HEK293 (cell line): ENCODE data around the gene NECTIN1.

Experiments used
- CTCF ChIA-PET: fragments of 350-600 bp; formaldehyde crosslinking; extraction: SDS; loops from one replicate; lab custom pipeline; 2021; ENCODE audit warnings: antibody characterized with exemption; lab: Yijun Ruan, JAX
- POLR2A ChIA-PET: fragments of 300-600 bp; formaldehyde crosslinking; extraction: SDS; loops from one replicate; lab custom pipeline; 2020; ENCODE audit warnings: antibody characterized with exemption, inconsistent platforms; lab: Yijun Ruan, JAX
- H3K27ac ChIP-seq: fragments of 200-500 bp; sonication (Bioruptor generic); 2 replicates; pipeline ENCODE4 v1.5.1; 2014; ENCODE audit warnings: low read depth, low read length, control low read depth, inconsistent platforms; ENCODE audit errors: extremely low read depth
- H3K36me3 ChIP-seq, 2 experiments: fragments of 200-500 bp in 1 of 2; sonication (Bioruptor generic) in 1 of 2; 1 replicate in 1 of 2; 2 replicates in 1 of 2; pipeline ENCODE4 v1.5.1; 2014 to 2017; ENCODE audit warnings: inconsistent platforms in 2 of 2, low read length in 2 of 2; ENCODE audit not compliant: control insufficient read depth in 2 of 2, insufficient read depth in 1 of 2
- H3K4me1 ChIP-seq: fragments of 200-500 bp; sonication (Bioruptor generic); 2 replicates; pipeline ENCODE4 v1.5.1; 2014; ENCODE audit warnings: mild to moderate bottlenecking, low read length, inconsistent platforms; ENCODE audit not compliant: control insufficient read depth, insufficient read depth
- H3K4me3 ChIP-seq: 2 replicates; pipeline ENCODE4 v1.5.1; 2011; ENCODE audit warnings: low read depth, mild to moderate bottlenecking, control low read depth, low read length, moderate library complexity
- H3K9me3 ChIP-seq: fragments of 200-500 bp; sonication (Bioruptor generic); 2 replicates; pipeline ENCODE4 v1.5.1; 2014; ENCODE audit warnings: low read depth, low read length, inconsistent platforms; ENCODE audit not compliant: control insufficient read depth, insufficient read depth
- KLF17 ChIP-seq: fragments of 450-650 bp; formaldehyde crosslinking; IDR thresholded peaks from 2 replicates; pipeline ENCODE4 v1.5.1; 2016; ENCODE audit warnings: missing biosample characterization, missing genetic modification characterization
- OVOL3 ChIP-seq: fragments of 450-650 bp; formaldehyde crosslinking; IDR thresholded peaks from 2 replicates; pipeline ENCODE4 v1.5.1; 2016; ENCODE audit warnings: missing biosample characterization, missing genetic modification characterization
- PRDM4 ChIP-seq: fragments of 450-650 bp; formaldehyde crosslinking; IDR thresholded peaks from 2 replicates; pipeline ENCODE4 v1.5.1; 2017; ENCODE audit warnings: missing biosample characterization, missing genetic modification characterization
- SCRT1 ChIP-seq: fragments of 450-650 bp; formaldehyde crosslinking; IDR thresholded peaks from 2 replicates; pipeline ENCODE4 v1.5.1; 2016; ENCODE audit warnings: missing biosample characterization, missing genetic modification characterization, borderline replicate concordance
- ZBTB17 ChIP-seq: fragments of 450-650 bp; formaldehyde crosslinking; IDR thresholded peaks from 2 replicates; pipeline ENCODE4 v1.5.1; 2016; ENCODE audit warnings: missing biosample characterization, missing genetic modification characterization
- ZEB2 ChIP-seq: fragments of 450-650 bp; formaldehyde crosslinking; IDR thresholded peaks from 2 replicates; pipeline ENCODE4 v1.5.1; 2016; ENCODE audit warnings: missing biosample characterization, missing genetic modification characterization
- ZFP3 ChIP-seq: fragments of 450-650 bp; formaldehyde crosslinking; IDR thresholded peaks from 2 replicates; pipeline ENCODE4 v1.5.1; 2016; ENCODE audit warnings: low read depth, missing biosample characterization, missing genetic modification characterization
- ZNF132 ChIP-seq: fragments of 450-650 bp; formaldehyde crosslinking; IDR thresholded peaks from 2 replicates; pipeline ENCODE4 v1.5.1; 2017; ENCODE audit warnings: missing biosample characterization, missing genetic modification characterization, borderline replicate concordance
- ZNF16 ChIP-seq: fragments of 450-650 bp; formaldehyde crosslinking; IDR thresholded peaks from 2 replicates; pipeline ENCODE4 v1.5.1; 2016; ENCODE audit warnings: low read depth, missing biosample characterization, missing genetic modification characterization
- ZNF24 ChIP-seq: fragments of 450-650 bp; formaldehyde crosslinking; IDR thresholded peaks from 2 replicates; pipeline ENCODE4 v1.5.1; 2016; ENCODE audit warnings: missing biosample characterization, missing genetic modification characterization
- ZNF354C ChIP-seq: fragments of 450-650 bp; formaldehyde crosslinking; IDR thresholded peaks from 2 replicates; pipeline ENCODE4 v1.5.1; 2016; ENCODE audit warnings: missing biosample characterization, missing genetic modification characterization, low read depth, borderline replicate concordance
- ZNF366 ChIP-seq: fragments of 450-650 bp; formaldehyde crosslinking; conservative IDR thresholded peaks from 2 replicates; pipeline ENCODE4 v1.5.1; 2016; ENCODE audit warnings: missing biosample characterization, missing genetic modification characterization
- ZNF510 ChIP-seq: fragments of 450-650 bp; formaldehyde crosslinking; IDR thresholded peaks from 2 replicates; pipeline ENCODE4 v1.5.1; 2018; ENCODE audit warnings: mild to moderate bottlenecking, missing genetic modification characterization, missing biosample characterization; ENCODE audit not compliant: insufficient replicate concordance
- ZNF549 ChIP-seq: fragments of 450-650 bp; IDR thresholded peaks from 2 replicates; pipeline ENCODE4 v1.5.1; 2018; ENCODE audit warnings: missing biosample characterization, missing genetic modification characterization, mild to moderate bottlenecking, inconsistent platforms, moderate library complexity
- ZNF571 ChIP-seq: fragments of 450-650 bp; formaldehyde crosslinking; IDR thresholded peaks from 2 replicates; pipeline ENCODE4 v1.5.0; 2017; ENCODE audit warnings: missing biosample characterization, missing genetic modification characterization
- ZNF600 ChIP-seq: fragments of 450-650 bp; formaldehyde crosslinking; IDR thresholded peaks from 2 replicates; pipeline ENCODE4 v1.5.1; 2016; ENCODE audit warnings: missing biosample characterization, missing genetic modification characterization
- ZNF629 ChIP-seq: fragments of 450-650 bp; formaldehyde crosslinking; IDR thresholded peaks from 2 replicates; pipeline ENCODE4 v1.5.1; 2017; ENCODE audit warnings: missing biosample characterization, missing genetic modification characterization
- ZNF654 ChIP-seq: fragments of 450-650 bp; formaldehyde crosslinking; IDR thresholded peaks from 2 replicates; pipeline ENCODE4 v1.5.1; 2016; ENCODE audit warnings: low read depth, missing biosample characterization, missing genetic modification characterization
- ZNF843 ChIP-seq: fragments of 450-650 bp; formaldehyde crosslinking; IDR thresholded peaks from 2 replicates; pipeline ENCODE4 v1.5.1; 2016; ENCODE audit warnings: missing biosample characterization, missing genetic modification characterization
- TF ChIP-seq, protein P1 (sequence below): fragments of 450-650 bp; formaldehyde crosslinking; IDR thresholded peaks from 2 replicates; pipeline ENCODE4 v1.5.1; 2016; ENCODE audit warnings: missing biosample characterization, missing genetic modification characterization, borderline replicate concordance
- TF ChIP-seq, protein P2 (sequence below): fragments of 450-650 bp; formaldehyde crosslinking; conservative IDR thresholded peaks from 2 replicates; pipeline ENCODE4 v1.5.1; 2016; ENCODE audit warnings: low read depth, missing biosample characterization, missing genetic modification characterization

NECTIN1 gene

GRCh38 chr11:119643876-119644225 is 85.1 kb downstream of the NECTIN1 start (continued):
- TF ChIP-seq KLF17 (tag by site-specific recombination) (no peak), PRDM4 (tag by site-specific recombination) (no peak), ZEB2 (tag by site-specific recombination) (no peak), SCRT1 (tag by site-specific recombination) (no peak), ZNF366 (tag by site-specific recombination) (no peak), ZNF549 (tag by site-specific recombination) (no peak), ZBTB17 (no peak)

DNA sequence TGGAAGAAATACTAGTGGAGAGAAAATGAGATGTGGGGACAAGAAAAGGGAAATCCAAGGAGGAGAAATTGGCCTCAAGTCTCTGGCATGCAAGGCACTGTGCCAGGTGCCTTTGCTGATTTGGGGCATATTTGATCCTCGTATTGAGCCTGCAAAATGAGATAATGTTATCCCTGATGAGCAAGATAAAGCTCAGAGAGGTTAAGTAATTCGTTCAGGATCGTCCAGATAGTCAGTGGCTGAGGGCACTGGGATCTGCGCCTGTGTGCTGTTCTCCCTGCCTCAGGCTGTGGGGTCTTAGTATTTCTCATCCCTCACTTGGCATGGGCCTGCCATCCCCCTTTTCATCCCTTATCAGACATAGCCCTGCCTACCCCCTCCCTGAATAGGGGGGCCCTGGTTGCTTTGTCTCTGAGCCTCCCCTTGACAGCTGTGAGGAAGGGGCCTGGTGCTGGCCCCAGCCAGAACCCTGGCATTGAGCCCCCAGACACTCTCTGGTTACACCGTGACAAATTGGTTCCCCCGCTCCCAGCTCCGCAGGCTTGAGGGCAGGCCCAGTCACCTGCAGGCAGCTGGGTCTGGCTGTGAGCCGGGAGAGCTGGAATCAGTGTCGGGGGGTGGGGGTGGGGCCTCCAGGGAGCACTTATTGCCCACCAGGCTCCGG is 85.7 kb downstream of the NECTIN1 start:
- no peak overlapping the region for H3K27ac ChIP-seq
- H3K36me3 ChIP-seq: no peaks in the 10 kb centered on the region
- POLR2A ChIA-PET: no interaction called here
- no peaks in the 10 kb centered on the region for H3K4me1 ChIP-seq
- no peak overlapping the region for H3K4me3 ChIP-seq
- TF ChIP-seq ZNF354C (no peak), ZNF571 (tag by site-specific recombination) (no peak), OVOL3 (no peak), ZBTB17 (no peak), ZFP3 (tag by site-specific recombination) (no peak), ZNF24 (no peak), ZNF132 (tag by site-specific recombination) (no peak), ZNF16 (tag by site-specific recombination) (no peak), ZNF654 (tag by site-specific recombination) (no peak), ZNF510 (tag by site-specific recombination) (no peak), ZNF843 (tag by site-specific recombination) (no peak), ZNF600 (tag by site-specific recombination) (no peak), ZNF629 (tag by site-specific recombination) (no peak), ZNF366 (tag by site-specific recombination) (no peak)
- TF ChIP-seq, protein P1, sequence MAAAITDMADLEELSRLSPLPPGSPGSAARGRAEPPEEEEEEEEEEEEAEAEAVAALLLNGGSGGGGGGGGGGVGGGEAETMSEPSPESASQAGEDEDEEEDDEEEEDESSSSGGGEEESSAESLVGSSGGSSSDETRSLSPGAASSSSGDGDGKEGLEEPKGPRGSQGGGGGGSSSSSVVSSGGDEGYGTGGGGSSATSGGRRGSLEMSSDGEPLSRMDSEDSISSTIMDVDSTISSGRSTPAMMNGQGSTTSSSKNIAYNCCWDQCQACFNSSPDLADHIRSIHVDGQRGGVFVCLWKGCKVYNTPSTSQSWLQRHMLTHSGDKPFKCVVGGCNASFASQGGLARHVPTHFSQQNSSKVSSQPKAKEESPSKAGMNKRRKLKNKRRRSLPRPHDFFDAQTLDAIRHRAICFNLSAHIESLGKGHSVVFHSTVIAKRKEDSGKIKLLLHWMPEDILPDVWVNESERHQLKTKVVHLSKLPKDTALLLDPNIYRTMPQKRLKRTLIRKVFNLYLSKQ: no peak
- TF ChIP-seq, protein P2, sequence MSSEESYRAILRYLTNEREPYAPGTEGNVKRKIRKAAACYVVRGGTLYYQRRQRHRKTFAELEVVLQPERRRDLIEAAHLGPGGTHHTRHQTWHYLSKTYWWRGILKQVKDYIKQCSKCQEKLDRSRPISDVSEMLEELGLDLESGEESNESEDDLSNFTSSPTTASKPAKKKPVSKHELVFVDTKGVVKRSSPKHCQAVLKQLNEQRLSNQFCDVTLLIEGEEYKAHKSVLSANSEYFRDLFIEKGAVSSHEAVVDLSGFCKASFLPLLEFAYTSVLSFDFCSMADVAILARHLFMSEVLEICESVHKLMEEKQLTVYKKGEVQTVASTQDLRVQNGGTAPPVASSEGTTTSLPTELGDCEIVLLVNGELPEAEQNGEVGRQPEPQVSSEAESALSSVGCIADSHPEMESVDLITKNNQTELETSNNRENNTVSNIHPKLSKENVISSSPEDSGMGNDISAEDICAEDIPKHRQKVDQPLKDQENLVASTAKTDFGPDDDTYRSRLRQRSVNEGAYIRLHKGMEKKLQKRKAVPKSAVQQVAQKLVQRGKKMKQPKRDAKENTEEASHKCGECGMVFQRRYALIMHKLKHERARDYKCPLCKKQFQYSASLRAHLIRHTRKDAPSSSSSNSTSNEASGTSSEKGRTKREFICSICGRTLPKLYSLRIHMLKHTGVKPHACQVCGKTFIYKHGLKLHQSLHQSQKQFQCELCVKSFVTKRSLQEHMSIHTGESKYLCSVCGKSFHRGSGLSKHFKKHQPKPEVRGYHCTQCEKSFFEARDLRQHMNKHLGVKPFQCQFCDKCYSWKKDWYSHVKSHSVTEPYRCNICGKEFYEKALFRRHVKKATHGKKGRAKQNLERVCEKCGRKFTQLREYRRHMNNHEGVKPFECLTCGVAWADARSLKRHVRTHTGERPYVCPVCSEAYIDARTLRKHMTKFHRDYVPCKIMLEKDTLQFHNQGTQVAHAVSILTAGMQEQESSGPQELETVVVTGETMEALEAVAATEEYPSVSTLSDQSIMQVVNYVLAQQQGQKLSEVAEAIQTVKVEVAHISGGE (tag by site-specific recombination): no peak
- CTCF ChIA-PET: interaction anchor here (0.5 to 0.9 kb wide), 4 partner anchors 74 to 1736 kb away, joined by 3 to 4 read pairs (median 3); no protein-coding TSS in a partner anchor
- no peaks in the 10 kb centered on the region for H3K9me3 ChIP-seq
